K562 (cell line): ENCODE results near the gene CCDC97. TPM values are rescaled to one million over a fixed set of nuclear protein-coding genes. Genes with fewer than 3 reads are reported as not detected.

ENCODE experiments used
- DNMT1 ChIP-seq: fragments of 450-650 bp; IDR thresholded peaks from 2 replicates; pipeline ENCODE4 v1.6.1; 2016; ENCODE audit warnings: antibody characterized with exemption, mild to moderate bottlenecking
- DPF2 ChIP-seq: fragments of 450-650 bp; IDR thresholded peaks from 2 replicates; pipeline ENCODE4 v1.6.1; 2016
- E2F6 ChIP-seq, 2 experiments: IDR thresholded peaks; 2 replicates each; pipeline ENCODE4 v1.6.1; 2011; ENCODE audit warnings: borderline replicate concordance in 1 of 2, control low read depth in 1 of 2, low read depth in 1 of 2, low read length in 1 of 2, mild to moderate bottlenecking in 1 of 2, mixed read lengths in 1 of 2, moderate library complexity in 1 of 2; ENCODE audit not compliant: insufficient read depth in 1 of 2, insufficient read length in 1 of 2, poor library complexity in 1 of 2, severe bottlenecking in 1 of 2; ENCODE audit errors: extremely low read depth in 1 of 2
- EP300 ChIP-seq: IDR thresholded peaks from 2 replicates; pipeline ENCODE4 v1.6.1; 2012; ENCODE audit warnings: low read length, improper control_type of control experiment
- GABPA ChIP-seq: fragments of 200-800 bp; sonication (Bioruptor generic); conservative IDR thresholded peaks from 2 replicates; pipeline ENCODE4 v1.6.1; 2016; ENCODE audit warnings: low read depth, missing genetic modification characterization, missing compliant biosample characterization
- HMGN3 ChIP-seq: IDR thresholded peaks from 2 replicates; pipeline ENCODE4 v1.6.1; 2011; ENCODE audit warnings: borderline replicate concordance, low read depth, mild to moderate bottlenecking, mixed read lengths, low read length; ENCODE audit not compliant: insufficient read length; ENCODE audit errors: extremely low read depth
- KDM1A ChIP-seq, 2 experiments: fragments of 450-650 bp; IDR thresholded peaks; 2 replicates each; pipeline ENCODE4 v1.6.1; 2016; ENCODE audit warnings: mild to moderate bottlenecking in 2 of 2
- KLF13 ChIP-seq: fragments of 450-650 bp; IDR thresholded peaks from 2 replicates; pipeline ENCODE4 v1.6.1; 2016; ENCODE audit warnings: missing genetic modification characterization, low read depth, mild to moderate bottlenecking, missing compliant biosample characterization, moderate library complexity, borderline replicate concordance
- LARP7 ChIP-seq: fragments of 450-650 bp; IDR thresholded peaks from 2 replicates; pipeline ENCODE4 v1.6.1; 2016
- MED1 ChIP-seq: sonication (generic); formaldehyde crosslinking; IDR thresholded peaks from 2 replicates; pipeline ENCODE4 v1.8.1; 2023; ENCODE audit warnings: missing genetic modification reagents, borderline replicate concordance
- MEIS2 ChIP-seq: fragments of 450-650 bp; IDR thresholded peaks from 2 replicates; pipeline ENCODE4 v1.6.1; 2014; ENCODE audit warnings: mild to moderate bottlenecking; ENCODE audit not compliant: partially characterized antibody
- NKRF ChIP-seq: fragments of 450-650 bp; IDR thresholded peaks from 2 replicates; pipeline ENCODE4 v1.6.1; 2016; ENCODE audit warnings: borderline replicate concordance
- PML ChIP-seq: IDR thresholded peaks from 2 replicates; pipeline ENCODE4 v1.6.1; 2012; ENCODE audit warnings: low read length, inconsistent platforms
- RBM17 ChIP-seq: fragments of 200-400 bp; formaldehyde crosslinking; IDR thresholded peaks from 2 replicates; pipeline ENCODE4 v1.6.1; 2017; ENCODE audit warnings: low read depth, mild to moderate bottlenecking, low read length, borderline replicate concordance
- SIN3A ChIP-seq, 2 experiments: fragments of 150-350 bp in 1 of 2; IDR thresholded peaks; 2 replicates each; pipeline ENCODE4 v1.6.1; 2011 to 2016; ENCODE audit warnings: borderline replicate concordance in 2 of 2, low read depth in 2 of 2, low read length in 2 of 2, mild to moderate bottlenecking in 2 of 2, moderate library complexity in 2 of 2; ENCODE audit not compliant: control insufficient read depth in 1 of 2
- SIN3B ChIP-seq: fragments of 450-650 bp; IDR thresholded peaks from 2 replicates; pipeline ENCODE4 v1.6.1; 2017; ENCODE audit warnings: low read depth, mild to moderate bottlenecking, moderate library complexity
- SRF ChIP-seq, 2 experiments: fragments of 250-450, 450-650 bp in 1 of 2; sonication (Bioruptor Pico) in 1 of 2; sonication (generic) in 1 of 2; formaldehyde crosslinking; IDR thresholded peaks; 2 replicates each; pipeline versions ENCODE4 v1.5.0 to v1.5.1; 2020 to 2022; ENCODE audit warnings: mild to moderate bottlenecking in 1 of 2, missing genetic modification reagents in 1 of 2
- TOE1 ChIP-seq, 2 experiments: fragments of 450-650 bp in 1 of 2; sonication (generic) in 1 of 2; formaldehyde crosslinking in 1 of 2; IDR thresholded peaks; 2 replicates each; pipeline versions ENCODE4 v1.7.1 to v1.8.0; 2016 to 2022; ENCODE audit warnings: borderline replicate concordance in 2 of 2, mild to moderate bottlenecking in 2 of 2, antibody characterized with exemption in 1 of 2, inconsistent platforms in 1 of 2, low read depth in 1 of 2, missing genetic modification reagents in 1 of 2, moderate library complexity in 1 of 2
- ZFX ChIP-seq: sonication (generic); formaldehyde crosslinking; IDR thresholded peaks from 2 replicates; pipeline ENCODE4 v1.8.0; 2022; ENCODE audit warnings: mild to moderate bottlenecking, missing genetic modification reagents, moderate library complexity
- ZNF165 ChIP-seq: fragments of 250-450 bp; sonication (Bioruptor Pico); IDR thresholded peaks from 2 replicates; pipeline ENCODE4 v1.4.0; 2020; ENCODE audit warnings: borderline replicate concordance
- ZNF316 ChIP-seq: fragments of 450-650 bp; IDR thresholded peaks from 2 replicates; pipeline ENCODE4 v1.6.1; 2016
- polyA plus RNA-seq, 8 experiments: library from polyadenylated mRNA; depleted of rRNA in 4 of 8; stranded (reverse) in 5 of 8; unstranded in 3 of 8; fragments of >200 nt; fragmentation: Nextera tagmentation in 2 of 8; fragmentation: Illumina TruSeq in 1 of 8; extraction: Ambion mirVana in 2 of 8; extraction: Trizol in 1 of 8; gene quantifications; 2 replicates each; pipeline versions ENCODE4 v1.2.1 to v1.2.3, GENCODE V29; 2011 to 2014; ENCODE audit warnings: inconsistent platforms in 1 of 8, missing spikeins in 1 of 8
- total RNA-seq, 7 experiments: library from RNA; depleted of rRNA in 6 of 7; stranded (reverse); fragments of >200 nt in 6 of 7; fragmentation: Illumina TruSeq in 2 of 7; extraction: Trizol in 2 of 7; gene quantifications; 2 replicates each; pipeline versions ENCODE4 v1.2.1 to v1.2.3, GENCODE V29; 2011 to 2021; ENCODE audit warnings: low replicate concordance in 1 of 7

CCDC97 gene
- total and polyA plus RNA-seq, 9 of the 15 experiments (the other 6 are each of a cell fraction or from before 2014, with no cell fraction given): 0.60 to 16.5 (median 7.0) TPM

- TF ChIP-seq NKRF: peak; percentile 79; the same call in 1 of the 2 replicates
- peak in 1 of 2 experiments; percentile 38; a peak in 2 of 4 replicates for TF ChIP-seq KDM1A (IDR thresholded peaks at IDR 0.05)
- 0 out of 4 replicates have a peak, but pooled peaks of 1 of the 2 experiments have one; percentile 20 for TF ChIP-seq SIN3A (IDR thresholded peaks at IDR 0.05; ENCODE audit: borderline replicate concordance in 2 of 2, control insufficient read depth in 1 of 2, low read depth in 2 of 2, low read length in 2 of 2)
- TF ChIP-seq DNMT1: no peak
- TF ChIP-seq TOE1 (IDR thresholded peaks at IDR 0.05; ENCODE audit: borderline replicate concordance): 0 out of 2 replicates have a peak, but pooled peaks have one; percentile 22
- no peak for TF ChIP-seq TOE1 (CRISPR knock-in tag; IDR thresholded peaks at IDR 0.05; ENCODE audit: borderline replicate concordance, low read depth)
- TF ChIP-seq HMGN3: peak; percentile 40
- TF ChIP-seq MEIS2: peak; percentile 26
- TF ChIP-seq LARP7: peak; percentile 59; the same call in 1 of the 2 replicates
- peak; percentile 7; the same call in 1 of the 2 replicates for TF ChIP-seq EP300
- no peak for TF ChIP-seq SIN3B
- TF ChIP-seq RBM17: no peak
- 0 out of 2 replicates have a peak, but pooled peaks have one; percentile 60 for TF ChIP-seq MED1
- peak; percentile 46; the same call in 1 of the 2 replicates for TF ChIP-seq DPF2
- TF ChIP-seq ZNF316: peak; percentile 58
- TF ChIP-seq E2F6 (IDR thresholded peaks at IDR 0.05; ENCODE audit: borderline replicate concordance in 1 of 2, extremely low read depth in 1 of 2, insufficient read depth in 1 of 2, insufficient read length in 1 of 2, low read depth in 1 of 2, low read length in 1 of 2, poor library complexity in 1 of 2, severe bottlenecking in 1 of 2): peak in 1 of 2 experiments; percentile 10
- TF ChIP-seq GABPA (tag): peak; percentile 51
- no peak for TF ChIP-seq ZNF165
- TF ChIP-seq ZFX (CRISPR knock-in tag): peak; percentile 32; the same call in 1 of the 2 replicates
- 0 out of 2 replicates have a peak, but pooled peaks have one; percentile 48 for TF ChIP-seq KLF13 (tag)
- TF ChIP-seq SRF (CRISPR knock-in tag; IDR thresholded peaks at IDR 0.05): 0 out of 4 replicates have a peak, but pooled peaks of 1 of the 2 experiments have one; percentile 20
- TF ChIP-seq PML: 0 out of 2 replicates have a peak, but pooled peaks have one; percentile 12
These were observed 15.1 kb downstream of the CCDC97 start (continued) for GRCh38 chr19:41324921-41325639.
